Measurements from ENCODE around the gene DAGLA. TPM values are rescaled to one million over a fixed set of nuclear protein-coding genes. Genes with fewer than 3 reads are reported as not detected.

Gene DAGLA
- total and polyA plus RNA-seq, 2 donors (not counting 3 experiments of a cell fraction or from before 2014, with no cell fraction given) = 2.5 to 4.7 TPM

DNA sequence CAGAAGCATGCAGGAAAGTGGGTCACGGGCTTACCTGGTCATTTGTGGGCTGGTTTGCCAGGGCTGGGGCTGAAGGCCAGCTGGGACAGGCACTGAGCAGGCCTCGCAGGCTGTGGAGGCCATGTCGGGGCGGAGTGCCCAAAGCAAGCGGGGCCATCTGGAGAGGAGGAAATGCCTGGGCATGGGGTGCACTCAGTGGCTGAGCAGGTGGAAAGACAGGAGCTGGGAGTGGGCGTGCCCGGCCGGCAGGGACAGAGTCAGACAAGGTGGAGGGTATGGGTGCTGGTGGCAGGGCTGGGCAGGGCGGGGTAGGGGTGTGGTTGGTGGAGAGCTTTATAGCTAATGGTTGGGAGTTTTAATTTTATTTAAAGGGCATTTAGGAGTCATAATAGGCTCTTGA lies 27.4 kb downstream of the DAGLA start:
- intact Hi-C loops (cut with micrococcal nuclease) (no loop called here), dilution Hi-C loops (cut with MboI; ENCODE audit: extremely low pct_ligation_motif_present, low sequenced_read_pairs) (no loop called here)
- TF ChIP-seq FOS (IDR thresholded peaks at IDR 0.05; ENCODE audit: borderline replicate concordance, insufficient read depth, low read length) = no peak
- TF ChIP-seq MYC (IDR thresholded peaks at IDR 0.05; ENCODE audit: low read depth, low read length) = no peak
- TF ChIP-seq, protein P1, sequence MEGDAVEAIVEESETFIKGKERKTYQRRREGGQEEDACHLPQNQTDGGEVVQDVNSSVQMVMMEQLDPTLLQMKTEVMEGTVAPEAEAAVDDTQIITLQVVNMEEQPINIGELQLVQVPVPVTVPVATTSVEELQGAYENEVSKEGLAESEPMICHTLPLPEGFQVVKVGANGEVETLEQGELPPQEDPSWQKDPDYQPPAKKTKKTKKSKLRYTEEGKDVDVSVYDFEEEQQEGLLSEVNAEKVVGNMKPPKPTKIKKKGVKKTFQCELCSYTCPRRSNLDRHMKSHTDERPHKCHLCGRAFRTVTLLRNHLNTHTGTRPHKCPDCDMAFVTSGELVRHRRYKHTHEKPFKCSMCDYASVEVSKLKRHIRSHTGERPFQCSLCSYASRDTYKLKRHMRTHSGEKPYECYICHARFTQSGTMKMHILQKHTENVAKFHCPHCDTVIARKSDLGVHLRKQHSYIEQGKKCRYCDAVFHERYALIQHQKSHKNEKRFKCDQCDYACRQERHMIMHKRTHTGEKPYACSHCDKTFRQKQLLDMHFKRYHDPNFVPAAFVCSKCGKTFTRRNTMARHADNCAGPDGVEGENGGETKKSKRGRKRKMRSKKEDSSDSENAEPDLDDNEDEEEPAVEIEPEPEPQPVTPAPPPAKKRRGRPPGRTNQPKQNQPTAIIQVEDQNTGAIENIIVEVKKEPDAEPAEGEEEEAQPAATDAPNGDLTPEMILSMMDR (IDR thresholded peaks at IDR 0.05; ENCODE audit: extremely low read depth in 1 of 2, insufficient read depth in 1 of 2, low read depth in 1 of 2, low read length in 2 of 2) = no peak
- no peak for TF ChIP-seq POLR2AphosphoS5 (IDR thresholded peaks at IDR 0.05; ENCODE audit: insufficient read depth, low read depth, low read length)
- TF ChIP-seq EZH2 (IDR thresholded peaks at IDR 0.05; ENCODE audit: borderline replicate concordance, low read depth, low read length, severe bottlenecking) = no peak
- no peak for TF ChIP-seq POLR2A (IDR thresholded peaks at IDR 0.05; ENCODE audit: low read depth, low read length)
- H2AFZ ChIP-seq (ENCODE audit: low read depth, low read length) = no peak overlapping the region
- H3K4me3 ChIP-seq (replicated peaks in 1 of 3; ENCODE audit: insufficient read depth in 1 of 3, low read depth in 1 of 3, low read length in 3 of 3) = no peak overlapping the region
- H3K36me3 ChIP-seq (ENCODE audit: control insufficient read depth in 2 of 2, extremely low read depth in 1 of 2, insufficient read depth in 2 of 2, low read length in 2 of 2) = no peaks in the 10 kb centered on the region
- H4K20me1 ChIP-seq (replicated peaks; ENCODE audit: control insufficient read depth, extremely low read depth, insufficient read depth, low read length) = no peaks in the 10 kb centered on the region
- CTCF ChIA-PET = interaction anchor here (0.9 to 1.7 kb wide), 2 partner anchors 9 to 10 kb away, joined by 3 to 5 read pairs; no protein-coding TSS in a partner anchor
- no peaks in the 10 kb centered on the region for H3K9me3 ChIP-seq (replicated peaks; ENCODE audit: control insufficient read depth, insufficient read depth, low read length)
- no peaks in the 10 kb centered on the region for H3K9me1 ChIP-seq (replicated peaks; ENCODE audit: control insufficient read depth, extremely low read depth, insufficient read depth, low read length)
- POLR2A ChIA-PET = no interaction called here
- no peak overlapping the region for H3K9ac ChIP-seq (replicated peaks; ENCODE audit: extremely low read depth, insufficient read depth, low read length)
- no peak for FAIRE-seq
- BruUV-seq (replicated peaks) = no TSS peak
- no peak for DNase-seq (ENCODE audit: low read depth, low spot score)
- H3K27ac ChIP-seq (ENCODE audit: insufficient read depth, low read depth, low read length) = no peak overlapping the region
- H3K4me1 ChIP-seq (ENCODE audit: control insufficient read depth, extremely low read depth, insufficient read depth, low read length) = no peaks in the 10 kb centered on the region
- no peak overlapping the region for H3K4me2 ChIP-seq (ENCODE audit: insufficient read depth, low read length)
- H3K27me3 ChIP-seq (ENCODE audit: control insufficient read depth in 2 of 2, insufficient read depth in 2 of 2, low read length in 2 of 2) = no peaks in the 10 kb centered on the region
- no peaks in the 10 kb centered on the region for H3K79me2 ChIP-seq (ENCODE audit: control insufficient read depth, insufficient read depth, low read length)

DNA sequence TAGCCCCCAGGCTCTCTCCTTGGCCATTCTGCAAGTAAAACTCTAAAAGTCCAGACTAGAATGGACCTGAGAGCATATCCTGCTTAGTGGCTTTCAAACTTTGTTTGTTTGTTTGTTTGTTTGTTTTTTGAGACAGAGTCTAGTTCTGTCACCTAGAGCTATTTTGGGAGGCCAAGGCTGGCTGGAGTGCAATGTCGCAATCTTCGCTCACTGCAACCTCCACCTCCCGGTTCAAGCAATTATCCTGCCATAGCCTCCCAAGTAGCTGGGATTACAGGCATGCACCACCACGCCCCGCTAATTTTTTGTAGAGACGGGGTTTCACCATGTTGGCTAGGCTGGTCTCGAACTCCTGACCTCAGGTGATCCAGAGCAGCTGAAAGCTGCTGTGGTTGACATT lies 28.9 kb downstream of the DAGLA start:
- Histone ChIP-seq H3K4me3 (replicated peaks in 1 of 3; ENCODE audit: insufficient read depth in 1 of 3, low read depth in 1 of 3, low read length in 3 of 3) (no peak overlapping the region), H3K9me3 (replicated peaks; ENCODE audit: control insufficient read depth, insufficient read depth, low read length) (no peaks in the 10 kb centered on the region), H3K9ac (replicated peaks; ENCODE audit: extremely low read depth, insufficient read depth, low read length) (no peak overlapping the region), H3K4me1 (ENCODE audit: control insufficient read depth, extremely low read depth, insufficient read depth, low read length) (no peaks in the 10 kb centered on the region), H2AFZ (ENCODE audit: low read depth, low read length) (no peak overlapping the region), H4K20me1 (replicated peaks; ENCODE audit: control insufficient read depth, extremely low read depth, insufficient read depth, low read length) (no peaks in the 10 kb centered on the region), H3K36me3 (ENCODE audit: control insufficient read depth in 2 of 2, extremely low read depth in 1 of 2, insufficient read depth in 2 of 2, low read length in 2 of 2) (no peaks in the 10 kb centered on the region), H3K27ac (ENCODE audit: insufficient read depth, low read depth, low read length) (no peak overlapping the region), H3K4me2 (ENCODE audit: insufficient read depth, low read length) (no peak overlapping the region), H3K27me3 (ENCODE audit: control insufficient read depth in 2 of 2, insufficient read depth in 2 of 2, low read length in 2 of 2) (no peaks in the 10 kb centered on the region), H3K9me1 (replicated peaks; ENCODE audit: control insufficient read depth, extremely low read depth, insufficient read depth, low read length) (no peaks in the 10 kb centered on the region), H3K79me2 (ENCODE audit: control insufficient read depth, insufficient read depth, low read length) (no peaks in the 10 kb centered on the region)
- intact Hi-C loops (cut with micrococcal nuclease) = no loop called here
- POLR2A ChIA-PET = no interaction called here
- no peak for DNase-seq (ENCODE audit: low read depth, low spot score)
- dilution Hi-C loops (cut with MboI; ENCODE audit: extremely low pct_ligation_motif_present, low sequenced_read_pairs) = no loop called here
- TF ChIP-seq JUN (IDR thresholded peaks at IDR 0.05; ENCODE audit: borderline replicate concordance, insufficient read depth, insufficient read length, low read depth) (no peak), GATA2 (IDR thresholded peaks at IDR 0.05; ENCODE audit: insufficient read depth, insufficient read length, low read depth, low read length) (no peak), MYC (IDR thresholded peaks at IDR 0.05; ENCODE audit: low read depth, low read length) (no peak), POLR2AphosphoS5 (IDR thresholded peaks at IDR 0.05; ENCODE audit: insufficient read depth, low read depth, low read length) (no peak), EZH2 (IDR thresholded peaks at IDR 0.05; ENCODE audit: borderline replicate concordance, low read depth, low read length, severe bottlenecking) (no peak)
- TF ChIP-seq, protein P1 (IDR thresholded peaks at IDR 0.05; ENCODE audit: extremely low read depth in 1 of 2, insufficient read depth in 1 of 2, low read depth in 1 of 2, low read length in 2 of 2) = no peak
- TF ChIP-seq, protein P2, sequence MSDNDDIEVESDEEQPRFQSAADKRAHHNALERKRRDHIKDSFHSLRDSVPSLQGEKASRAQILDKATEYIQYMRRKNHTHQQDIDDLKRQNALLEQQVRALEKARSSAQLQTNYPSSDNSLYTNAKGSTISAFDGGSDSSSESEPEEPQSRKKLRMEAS (IDR thresholded peaks at IDR 0.05; ENCODE audit: insufficient read depth, insufficient read length) = no peak
- no peak for FAIRE-seq
- no TSS peak for BruUV-seq (replicated peaks)
- CTCF ChIA-PET = interaction anchor here (0.8 to 2.7 kb wide), 2 partner anchors 9 to 25 kb away, joined by 3 to 12 read pairs; no protein-coding TSS in a partner anchor

Measured in endothelial cell of umbilical vein (primary cell).